H9 (cell line): Measurements from ENCODE around the gene TRIM2. TPM values are rescaled to one million over a fixed set of nuclear protein-coding genes. Genes with fewer than 3 reads are reported as not detected.

Experiments used
- DNase-seq: peaks from one replicate; pipeline ENCODE4 v3.0.0-alpha.2; 2017
- H2AFZ ChIP-seq: one replicate; pipeline ENCODE4 v1.6.1; 2013; ENCODE audit warnings: mild to moderate bottlenecking, low read length, control low read depth, moderate library complexity
- H2AK5ac ChIP-seq: 2 replicates; pipeline ENCODE4 v1.6.1; 2013; ENCODE audit warnings: low read length, control low read depth, mixed read lengths; ENCODE audit not compliant: insufficient read length
- H2BK120ac ChIP-seq: one replicate; pipeline ENCODE4 v1.6.1; 2013; ENCODE audit warnings: low read depth, mild to moderate bottlenecking, low read length, control low read depth, inconsistent platforms; ENCODE audit not compliant: poor library complexity, severe bottlenecking
- H2BK12ac ChIP-seq: 2 replicates; pipeline ENCODE4 v1.6.1; 2013; ENCODE audit warnings: low read length, control low read depth, mixed read lengths, low read depth; ENCODE audit not compliant: insufficient read length
- H2BK15ac ChIP-seq: 2 replicates; pipeline ENCODE4 v1.6.1; 2013; ENCODE audit warnings: low read depth, low read length, control low read depth
- H2BK20ac ChIP-seq: one replicate; pipeline ENCODE4 v1.6.1; 2013; ENCODE audit warnings: low read depth, mild to moderate bottlenecking, low read length, control low read depth, inconsistent platforms; ENCODE audit not compliant: poor library complexity, severe bottlenecking
- H2BK5ac ChIP-seq: 2 replicates; pipeline ENCODE4 v1.6.1; 2013; ENCODE audit warnings: low read length, control low read depth, mixed read lengths; ENCODE audit not compliant: insufficient read length
- H3K14ac ChIP-seq: 2 replicates; pipeline ENCODE4 v1.6.1; 2013; ENCODE audit warnings: low read length, control low read depth; ENCODE audit not compliant: insufficient read depth
- H3K18ac ChIP-seq: 2 replicates; pipeline ENCODE4 v1.6.1; 2013; ENCODE audit warnings: low read depth, mild to moderate bottlenecking, mixed read lengths, low read length, control low read depth; ENCODE audit not compliant: insufficient read length
- H3K23ac ChIP-seq: 2 replicates; pipeline ENCODE4 v1.6.1; 2013; ENCODE audit warnings: low read length, control low read depth, mixed read lengths, low read depth; ENCODE audit not compliant: insufficient read length
- H3K23me2 ChIP-seq: 2 replicates; pipeline ENCODE4 v1.6.1; 2013; ENCODE audit warnings: low read depth, mild to moderate bottlenecking, mixed read lengths, low read length, control low read depth; ENCODE audit not compliant: insufficient read length, poor library complexity, severe bottlenecking
- H3K27ac ChIP-seq: 2 replicates; pipeline ENCODE4 v1.5.1; 2013; ENCODE audit warnings: low read length, control low read depth, mixed read lengths, low read depth; ENCODE audit not compliant: insufficient read length
- H3K27me3 ChIP-seq: 2 replicates; pipeline ENCODE4 v1.6.1; 2013; ENCODE audit warnings: low read length, control low read depth, inconsistent platforms; ENCODE audit not compliant: insufficient read depth
- H3K4ac ChIP-seq: 2 replicates; pipeline ENCODE4 v1.6.1; 2013; ENCODE audit warnings: low read depth, mild to moderate bottlenecking, control low read depth, inconsistent platforms, low read length, moderate library complexity
- H3K4me1 ChIP-seq: 2 replicates; pipeline ENCODE4 v1.6.1; 2013; ENCODE audit warnings: low read length, control low read depth, inconsistent platforms; ENCODE audit not compliant: insufficient read depth
- H3K4me2 ChIP-seq: 2 replicates; pipeline ENCODE4 v1.6.1; 2013; ENCODE audit warnings: low read length, control low read depth, mixed read lengths; ENCODE audit not compliant: insufficient read length, insufficient read depth
- H3K56ac ChIP-seq: 2 replicates; pipeline ENCODE4 v1.6.1; 2013; ENCODE audit warnings: low read depth, mild to moderate bottlenecking, mixed read lengths, low read length, control low read depth; ENCODE audit not compliant: insufficient read length
- H3K79me1 ChIP-seq: 2 replicates; pipeline ENCODE4 v1.6.1; 2013; ENCODE audit warnings: low read depth, mild to moderate bottlenecking, moderate library complexity, low read length, control low read depth, inconsistent platforms; ENCODE audit not compliant: insufficient read depth, poor library complexity, severe bottlenecking
- H3K79me2 ChIP-seq: 2 replicates; pipeline ENCODE4 v1.6.1; 2013; ENCODE audit warnings: low read length, control low read depth, inconsistent platforms; ENCODE audit not compliant: insufficient read depth
- H3K9ac ChIP-seq: 2 replicates; pipeline ENCODE4 v1.6.1; 2013; ENCODE audit warnings: low read length, control low read depth, mixed read lengths; ENCODE audit not compliant: insufficient read length; ENCODE audit errors: extremely low read depth
- H3K9me3 ChIP-seq: one replicate; pipeline ENCODE4 v1.6.1; 2013; ENCODE audit warnings: low read depth, low read length, inconsistent platforms; ENCODE audit not compliant: control insufficient read depth
- H3T11ph ChIP-seq: one replicate; pipeline ENCODE4 v1.6.1; 2013; ENCODE audit warnings: mild to moderate bottlenecking, low read length, control low read depth, inconsistent platforms
- H4K20me1 ChIP-seq: one replicate; pipeline ENCODE4 v1.6.1; 2013; ENCODE audit not compliant: control insufficient read depth, insufficient read length, insufficient read depth
- H4K5ac ChIP-seq: 2 replicates; pipeline ENCODE4 v1.6.1; 2013; ENCODE audit warnings: low read depth, mild to moderate bottlenecking, mixed read lengths, low read length, control low read depth; ENCODE audit not compliant: insufficient read length
- H4K8ac ChIP-seq: replicated peaks from 2 replicates; pipeline ENCODE4 v1.6.1; 2013; ENCODE audit warnings: low read length, control low read depth, mixed read lengths, low read depth; ENCODE audit not compliant: insufficient read length
- H4K91ac ChIP-seq: 2 replicates; pipeline ENCODE4 v1.6.1; 2013; ENCODE audit warnings: low read depth, mild to moderate bottlenecking, moderate library complexity, mixed read lengths, low read length, control low read depth; ENCODE audit not compliant: insufficient read length
- H3K27ac Mint-ChIP-seq, 3 experiments: 2 replicates in 2 of 3; 3 replicates in 1 of 3; pipeline ENCODE4 v1.8.0; 2020 to 2021; ENCODE audit warnings: mixed read lengths in 3 of 3, mild to moderate bottlenecking in 1 of 3, moderate library complexity in 1 of 3
- H3K27me3 Mint-ChIP-seq: 2 replicates; pipeline ENCODE4 v1.8.0; 2021; ENCODE audit warnings: low read depth, mild to moderate bottlenecking, moderate library complexity, mixed read lengths
- H3K36me3 Mint-ChIP-seq, 3 experiments: 2 replicates in 2 of 3; 3 replicates in 1 of 3; pipeline ENCODE4 v1.8.0; 2020 to 2021; ENCODE audit warnings: low read depth in 3 of 3, mixed read lengths in 3 of 3; ENCODE audit not compliant: insufficient read depth in 1 of 3
- H3K4me1 Mint-ChIP-seq, 2 experiments: 2 replicates each; pipeline ENCODE4 v1.8.0; 2020; ENCODE audit warnings: mixed read lengths in 2 of 2
- H3K4me3 Mint-ChIP-seq, 2 experiments: 2 replicates in 1 of 2; 3 replicates in 1 of 2; pipeline ENCODE4 v1.8.0; 2020 to 2021; ENCODE audit warnings: mild to moderate bottlenecking in 2 of 2, mixed read lengths in 2 of 2, moderate library complexity in 1 of 2
- H3K9me3 Mint-ChIP-seq, 2 experiments: 2 replicates in 1 of 2; 3 replicates in 1 of 2; pipeline ENCODE4 v1.8.0; 2020; ENCODE audit warnings: mild to moderate bottlenecking in 2 of 2, mixed read lengths in 2 of 2, moderate library complexity in 1 of 2
- WGBS: extraction: QIAGEN DNeasy Blood & Tissue Kit; methylation state at CpG from one replicate; pipeline ENCODE4 v1.1.7; 2013; ENCODE audit warnings: missing lambda C conversion rate, low lambda C conversion rate, mixed read lengths; ENCODE audit not compliant: insufficient read length; ENCODE audit errors: extremely low coverage; 5-methylcytosine and 5-hydroxymethylcytosine counted together
- total RNA-seq: library from RNA; stranded (reverse); gene quantifications from 2 replicates; pipeline ENCODE4 v1.2.1, GENCODE V29; 2021
- TF ChIP-seq, protein P1 (sequence below): fragments of 200-600 bp; sonication (generic); conservative IDR thresholded peaks from 3 replicates; pipeline ENCODE4 v1.8.0; 2021; ENCODE audit warnings: antibody characterized with exemption, mild to moderate bottlenecking

Gene TRIM2
- total RNA-seq, 1 experiment from 2014 or later, result 28.9 TPM

DNA sequence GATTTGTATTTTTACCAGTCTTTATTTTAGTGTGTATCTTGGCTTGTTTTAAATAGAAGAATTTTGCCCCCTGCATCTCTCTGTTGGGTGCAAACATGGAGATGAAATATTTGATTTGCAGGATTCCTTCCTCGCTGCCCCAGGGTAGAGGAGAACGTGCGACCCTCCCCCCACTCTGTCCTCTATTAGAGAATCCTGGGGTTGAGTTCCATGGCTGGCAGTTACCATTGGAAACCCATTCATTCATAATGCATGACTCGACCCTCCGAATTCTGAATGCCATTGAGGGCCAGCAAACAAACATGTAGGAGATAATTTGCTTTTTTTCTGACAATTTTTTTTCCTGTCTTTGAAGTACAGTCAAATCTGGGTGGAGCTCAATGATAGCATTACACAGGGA is 53.7 kb downstream of the TRIM2 start:
- no peak overlapping the region for H2BK120ac ChIP-seq
- H3K14ac ChIP-seq, result no peak overlapping the region; the same call in 1 of the 2 replicates
- no peak overlapping the region for H4K5ac ChIP-seq
- H2AFZ ChIP-seq, result no peak overlapping the region
- H3K79me2 ChIP-seq, result peaks cover 3% of the 10 kb centered on the region; the same call in 1 of the 2 replicates
- H2AK5ac ChIP-seq, result no peak overlapping the region
- H3K9me3 Mint-ChIP-seq, result peaks cover 5 to 7% of the 10 kb centered on the region in 2 experiments; a peak in 3 of 5 replicates
- no peaks in the 10 kb centered on the region; the same call in 1 of the 2 replicates for H3K27me3 Mint-ChIP-seq
- H3K27ac ChIP-seq, result peak overlapping the region; percentile 91
- no peak overlapping the region for H2BK12ac ChIP-seq
- peaks cover 3 to 15% (median 15%) of the 10 kb centered on the region in 3 experiments for H3K36me3 Mint-ChIP-seq
- no peak overlapping the region for H4K91ac ChIP-seq
- H3K27me3 ChIP-seq, result no peaks in the 10 kb centered on the region
- H3K56ac ChIP-seq, result no peak overlapping the region
- H3K23ac ChIP-seq, result no peak overlapping the region
- H3K79me1 ChIP-seq, result no peaks in the 10 kb centered on the region
- no peak overlapping the region for H3K4ac ChIP-seq
- H3K4me1 ChIP-seq, result peaks cover 9% of the 10 kb centered on the region; the same call in 1 of the 2 replicates
- WGBS, result no CpG with 5 or more reads among the region's 5 CpGs
- H3T11ph ChIP-seq, result no peak overlapping the region
- H4K8ac ChIP-seq, result no peak overlapping the region
- H3K4me2 ChIP-seq, result peak overlapping the region; percentile 85
- no peak overlapping the region for H3K18ac ChIP-seq
- no peaks in the 10 kb centered on the region for H3K9me3 ChIP-seq
- H3K27ac Mint-ChIP-seq, result no peak overlapping the region
- peaks cover 10% of the 10 kb centered on the region for H3K23me2 ChIP-seq
- no peak overlapping the region for H2BK5ac ChIP-seq
- H3K4me3 Mint-ChIP-seq, result no peak overlapping the region
- TF ChIP-seq, protein P1, sequence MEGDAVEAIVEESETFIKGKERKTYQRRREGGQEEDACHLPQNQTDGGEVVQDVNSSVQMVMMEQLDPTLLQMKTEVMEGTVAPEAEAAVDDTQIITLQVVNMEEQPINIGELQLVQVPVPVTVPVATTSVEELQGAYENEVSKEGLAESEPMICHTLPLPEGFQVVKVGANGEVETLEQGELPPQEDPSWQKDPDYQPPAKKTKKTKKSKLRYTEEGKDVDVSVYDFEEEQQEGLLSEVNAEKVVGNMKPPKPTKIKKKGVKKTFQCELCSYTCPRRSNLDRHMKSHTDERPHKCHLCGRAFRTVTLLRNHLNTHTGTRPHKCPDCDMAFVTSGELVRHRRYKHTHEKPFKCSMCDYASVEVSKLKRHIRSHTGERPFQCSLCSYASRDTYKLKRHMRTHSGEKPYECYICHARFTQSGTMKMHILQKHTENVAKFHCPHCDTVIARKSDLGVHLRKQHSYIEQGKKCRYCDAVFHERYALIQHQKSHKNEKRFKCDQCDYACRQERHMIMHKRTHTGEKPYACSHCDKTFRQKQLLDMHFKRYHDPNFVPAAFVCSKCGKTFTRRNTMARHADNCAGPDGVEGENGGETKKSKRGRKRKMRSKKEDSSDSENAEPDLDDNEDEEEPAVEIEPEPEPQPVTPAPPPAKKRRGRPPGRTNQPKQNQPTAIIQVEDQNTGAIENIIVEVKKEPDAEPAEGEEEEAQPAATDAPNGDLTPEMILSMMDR, result no peak
- H3K9ac ChIP-seq, result peak overlapping the region; percentile 69
- H4K20me1 ChIP-seq, result no peaks in the 10 kb centered on the region
- peak; percentile 39 for DNase-seq
- no peak overlapping the region for H2BK15ac ChIP-seq
- H2BK20ac ChIP-seq, result no peak overlapping the region
- peaks cover 39 to 43% of the 10 kb centered on the region in 2 experiments for H3K4me1 Mint-ChIP-seq
